HEK293T (cell line): ENCODE results near the gene C3orf22.

Experiments
- BHLHE40 ChIP-seq: fragments of 450-650 bp; IDR thresholded peaks from 2 replicates; pipeline ENCODE4 v1.6.1; 2016; ENCODE audit warnings: mild to moderate bottlenecking, moderate library complexity, borderline replicate concordance
- HDGF ChIP-seq: fragments of 450-650 bp; IDR thresholded peaks from 2 replicates; pipeline ENCODE4 v1.6.1; 2017; ENCODE audit warnings: antibody characterized with exemption, borderline replicate concordance
- LEF1 ChIP-seq: fragments of 450-650 bp; IDR thresholded peaks from 2 replicates; pipeline ENCODE4 v1.6.1; 2017; ENCODE audit warnings: mild to moderate bottlenecking, borderline replicate concordance
- SUZ12 ChIP-seq: fragments of 450-650 bp; IDR thresholded peaks from 2 replicates; pipeline ENCODE4 v1.6.1; 2016; ENCODE audit warnings: mild to moderate bottlenecking
- ZNF384 ChIP-seq: fragments of 450-650 bp; IDR thresholded peaks from 2 replicates; pipeline ENCODE4 v1.6.1; 2016
- TF ChIP-seq, protein P1 (sequence below): fragments of 450-650 bp; IDR thresholded peaks from 2 replicates; pipeline ENCODE4 v1.6.1; 2016

DNA sequence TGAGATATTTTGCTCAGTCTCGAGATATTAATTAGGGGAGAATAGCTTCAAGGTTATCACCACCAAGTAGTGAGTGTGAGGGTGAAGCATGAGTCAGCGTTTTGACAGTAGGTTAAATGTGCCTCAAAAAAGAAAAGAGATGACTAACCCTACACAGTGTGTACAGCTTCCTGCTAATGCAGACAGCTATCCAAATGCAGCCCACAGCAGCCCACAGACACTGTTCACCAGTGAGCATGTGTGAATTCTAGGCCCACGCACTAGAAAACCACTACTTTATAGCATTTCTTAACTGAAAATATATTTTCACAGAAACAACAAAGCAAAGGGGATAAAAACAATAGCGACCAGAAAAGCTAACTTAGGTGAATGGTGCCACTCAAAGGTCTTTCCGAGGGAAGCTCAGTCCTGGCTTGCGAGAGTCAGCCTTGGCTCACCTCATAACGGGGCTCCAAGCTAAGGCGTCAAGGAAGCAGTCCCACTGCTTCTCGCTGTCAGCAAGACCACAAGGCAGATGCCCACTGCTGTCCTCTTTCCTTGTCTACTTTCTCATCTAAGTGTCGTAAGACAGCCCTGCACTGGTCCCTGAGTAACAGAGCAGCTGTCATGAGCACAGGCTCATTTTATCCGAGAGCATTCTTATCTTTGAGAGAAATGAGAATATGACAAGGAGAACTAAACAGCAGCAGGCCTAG, 48.6 kb upstream of the C3orf22 start:
- TF ChIP-seq ZNF384 (no peak), SUZ12 (no peak), LEF1 (no peak), HDGF (no peak), BHLHE40 (no peak)
- TF ChIP-seq, protein P1, sequence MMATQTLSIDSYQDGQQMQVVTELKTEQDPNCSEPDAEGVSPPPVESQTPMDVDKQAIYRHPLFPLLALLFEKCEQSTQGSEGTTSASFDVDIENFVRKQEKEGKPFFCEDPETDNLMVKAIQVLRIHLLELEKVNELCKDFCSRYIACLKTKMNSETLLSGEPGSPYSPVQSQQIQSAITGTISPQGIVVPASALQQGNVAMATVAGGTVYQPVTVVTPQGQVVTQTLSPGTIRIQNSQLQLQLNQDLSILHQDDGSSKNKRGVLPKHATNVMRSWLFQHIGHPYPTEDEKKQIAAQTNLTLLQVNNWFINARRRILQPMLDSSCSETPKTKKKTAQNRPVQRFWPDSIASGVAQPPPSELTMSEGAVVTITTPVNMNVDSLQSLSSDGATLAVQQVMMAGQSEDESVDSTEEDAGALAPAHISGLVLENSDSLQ: no peak
